Loucy (cell line): Measurements from ENCODE around the gene MPP3.

ENCODE experiments used
- EZH2phosphoT487 ChIP-seq: fragments of 200-600 bp; IDR thresholded peaks from 2 replicates; pipeline ENCODE4 v1.6.1; 2018; ENCODE audit warnings: antibody characterized with exemption, mild to moderate bottlenecking, moderate library complexity, borderline replicate concordance
- TF ChIP-seq, protein P1 (sequence below): fragments of 200-600 bp; sonication (generic); conservative IDR thresholded peaks from 2 replicates; pipeline ENCODE4 v1.5.1; 2014; ENCODE audit warnings: mild to moderate bottlenecking, antibody characterized with exemption, low read length

DNA sequence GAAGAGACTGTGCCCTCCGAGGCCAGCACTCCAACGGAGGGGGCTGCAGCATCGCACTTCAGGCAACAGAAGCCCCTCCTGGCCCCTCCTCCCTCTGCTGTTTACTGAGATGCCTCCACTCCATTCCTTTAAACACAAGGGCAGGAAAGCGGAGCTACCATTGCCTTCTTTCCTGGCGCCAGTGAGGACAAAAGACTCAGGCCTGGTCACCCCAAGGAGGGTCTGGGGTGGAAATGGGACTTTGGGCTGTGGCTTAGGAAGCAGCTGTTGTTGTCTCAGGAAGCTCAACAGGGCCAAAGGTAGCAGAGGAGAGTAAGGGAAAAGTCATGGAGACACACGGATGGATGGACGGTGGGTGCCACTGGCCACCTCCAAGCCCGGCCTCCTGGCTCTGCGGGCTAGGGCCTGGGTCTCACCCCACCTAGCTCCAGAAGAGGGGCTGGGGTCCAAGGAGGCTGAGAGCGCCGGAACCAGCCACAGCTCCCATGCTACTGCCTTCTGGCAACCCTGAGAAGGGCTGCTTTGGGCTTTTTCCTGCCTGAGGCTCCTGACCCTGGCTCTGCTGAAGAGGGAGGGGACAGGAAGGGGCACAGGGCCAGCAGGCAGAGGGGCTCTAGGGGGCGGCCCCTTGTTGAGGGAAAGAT is 25.1 kb upstream of the MPP3 start:
- TF ChIP-seq, protein P1, sequence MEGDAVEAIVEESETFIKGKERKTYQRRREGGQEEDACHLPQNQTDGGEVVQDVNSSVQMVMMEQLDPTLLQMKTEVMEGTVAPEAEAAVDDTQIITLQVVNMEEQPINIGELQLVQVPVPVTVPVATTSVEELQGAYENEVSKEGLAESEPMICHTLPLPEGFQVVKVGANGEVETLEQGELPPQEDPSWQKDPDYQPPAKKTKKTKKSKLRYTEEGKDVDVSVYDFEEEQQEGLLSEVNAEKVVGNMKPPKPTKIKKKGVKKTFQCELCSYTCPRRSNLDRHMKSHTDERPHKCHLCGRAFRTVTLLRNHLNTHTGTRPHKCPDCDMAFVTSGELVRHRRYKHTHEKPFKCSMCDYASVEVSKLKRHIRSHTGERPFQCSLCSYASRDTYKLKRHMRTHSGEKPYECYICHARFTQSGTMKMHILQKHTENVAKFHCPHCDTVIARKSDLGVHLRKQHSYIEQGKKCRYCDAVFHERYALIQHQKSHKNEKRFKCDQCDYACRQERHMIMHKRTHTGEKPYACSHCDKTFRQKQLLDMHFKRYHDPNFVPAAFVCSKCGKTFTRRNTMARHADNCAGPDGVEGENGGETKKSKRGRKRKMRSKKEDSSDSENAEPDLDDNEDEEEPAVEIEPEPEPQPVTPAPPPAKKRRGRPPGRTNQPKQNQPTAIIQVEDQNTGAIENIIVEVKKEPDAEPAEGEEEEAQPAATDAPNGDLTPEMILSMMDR, result no peak
- no peak for TF ChIP-seq EZH2phosphoT487
